K562 (cell line): Measurements from ENCODE around the gene TBC1D5. TPM values are rescaled to one million over a fixed set of nuclear protein-coding genes. Genes with fewer than 3 reads are reported as not detected.

Experiments
- ARID1B ChIP-seq: fragments of 450-650 bp; IDR thresholded peaks from 2 replicates; pipeline ENCODE4 v1.6.1; 2016; ENCODE audit warnings: antibody characterized with exemption, mild to moderate bottlenecking, inconsistent platforms
- ARID2 ChIP-seq: fragments of 450-650 bp; IDR thresholded peaks from 2 replicates; pipeline ENCODE4 v1.6.1; 2017; ENCODE audit warnings: antibody characterized with exemption, mild to moderate bottlenecking
- ATF1 ChIP-seq, 2 experiments: fragments of 450-650 bp in 1 of 2; IDR thresholded peaks; 2 replicates each; pipeline ENCODE4 v1.6.1; 2016; ENCODE audit warnings: missing compliant biosample characterization in 1 of 2, missing genetic modification characterization in 1 of 2
- CTCF ChIP-seq, 3 experiments: IDR thresholded peaks in 2 of 3; conservative IDR thresholded peaks in 1 of 3; 2 replicates each; pipeline ENCODE4 v1.5.1; 2011 to 2012; ENCODE audit warnings: low read length in 3 of 3, mild to moderate bottlenecking in 3 of 3, control low read depth in 2 of 3, improper control_type of control experiment in 1 of 3, inconsistent platforms in 1 of 3, low read depth in 1 of 3, mixed read lengths in 1 of 3, moderate library complexity in 1 of 3; ENCODE audit not compliant: insufficient read depth in 2 of 3
- DMBX1 ChIP-seq: fragments of 250-450 bp; sonication (Bioruptor Pico); IDR thresholded peaks from 2 replicates; pipeline ENCODE4 v1.8.0; 2022; ENCODE audit warnings: inconsistent platforms, mild to moderate bottlenecking, moderate library complexity, borderline replicate concordance
- EGR1 ChIP-seq: fragments of 450-650 bp; conservative IDR thresholded peaks from 2 replicates; pipeline ENCODE4 v1.6.1; 2017; ENCODE audit warnings: mild to moderate bottlenecking
- ETV6 ChIP-seq, 3 experiments: fragments of 150-350 bp in 1 of 3; sonication (generic) in 1 of 3; formaldehyde crosslinking in 1 of 3; IDR thresholded peaks; 2 replicates each; pipeline versions ENCODE4 v1.6.1 to v1.8.0; 2014 to 2022; ENCODE audit warnings: borderline replicate concordance in 2 of 3, low read depth in 2 of 3, antibody characterized with exemption in 1 of 3, low read length in 1 of 3, mild to moderate bottlenecking in 1 of 3, missing genetic modification reagents in 1 of 3
- GATAD2B ChIP-seq: fragments of 450-650 bp; IDR thresholded peaks from 2 replicates; pipeline ENCODE4 v1.6.1; 2017; ENCODE audit warnings: mild to moderate bottlenecking, borderline replicate concordance
- GMEB1 ChIP-seq: fragments of 250-450 bp; sonication (Bioruptor Pico); IDR thresholded peaks from 2 replicates; pipeline ENCODE4 v1.4.0; 2020; ENCODE audit warnings: mild to moderate bottlenecking
- HMGXB4 ChIP-seq: sonication (generic); formaldehyde crosslinking; IDR thresholded peaks from 2 replicates; pipeline ENCODE4 v1.8.1; 2023; ENCODE audit warnings: mild to moderate bottlenecking, missing genetic modification reagents
- POLR2A ChIP-seq: fragments of 450-650 bp; conservative IDR thresholded peaks from 2 replicates; pipeline ENCODE4 v1.6.1; 2016
- POLR2H ChIP-seq: IDR thresholded peaks from 2 replicates; pipeline ENCODE4 v1.6.1; 2016; ENCODE audit warnings: missing genetic modification characterization, low read depth, mild to moderate bottlenecking, control low read depth, missing compliant biosample characterization, moderate library complexity
- PRPF4 ChIP-seq: fragments of 200-400 bp; formaldehyde crosslinking; IDR thresholded peaks from one replicate; pipeline ENCODE4 v1.6.1; 2017; ENCODE audit warnings: low read length, low read depth, mild to moderate bottlenecking; ENCODE audit not compliant: insufficient read depth, poor library complexity, severe bottlenecking
- RBM34 ChIP-seq: fragments of 200-400 bp; formaldehyde crosslinking; IDR thresholded peaks from 2 replicates; pipeline ENCODE4 v1.6.1; 2018; ENCODE audit warnings: low read length, borderline replicate concordance; ENCODE audit not compliant: insufficient read depth
- SMAD3 ChIP-seq: fragments of 450-650 bp; formaldehyde crosslinking; conservative IDR thresholded peaks from 2 replicates; pipeline ENCODE4 v1.4.0; 2020; ENCODE audit warnings: mild to moderate bottlenecking
- SUPT5H ChIP-seq: fragments of 450-650 bp; IDR thresholded peaks from 2 replicates; pipeline ENCODE4 v1.6.1; 2016
- YY1 ChIP-seq, 3 experiments: IDR thresholded peaks; 2 replicates each; pipeline ENCODE4 v1.6.1; 2011; ENCODE audit warnings: low read length in 2 of 3, mild to moderate bottlenecking in 2 of 3, moderate library complexity in 2 of 3, borderline replicate concordance in 1 of 3, control low read depth in 1 of 3, low read depth in 1 of 3; ENCODE audit not compliant: insufficient read depth in 3 of 3, insufficient replicate concordance in 2 of 3, control insufficient read depth in 1 of 3, insufficient read length in 1 of 3; ENCODE audit errors: extremely low read depth in 1 of 3
- ZKSCAN1 ChIP-seq: fragments of 150-350 bp; IDR thresholded peaks from 2 replicates; pipeline ENCODE4 v1.6.1; 2016; ENCODE audit warnings: low read depth, low read length
- ZNF143 ChIP-seq: sonication (generic); formaldehyde crosslinking; IDR thresholded peaks from 2 replicates; pipeline ENCODE4 v1.9.0; 2022; ENCODE audit warnings: mild to moderate bottlenecking, missing genetic modification reagents
- ZNF324 ChIP-seq: fragments of 250-450 bp; sonication (Bioruptor Pico); IDR thresholded peaks from 2 replicates; pipeline ENCODE4 v1.4.0; 2020; ENCODE audit warnings: mild to moderate bottlenecking
- ZNF77 ChIP-seq: fragments of 250-450 bp; sonication (Bioruptor Pico); IDR thresholded peaks from 2 replicates; pipeline ENCODE4 v1.5.0; 2020
- polyA plus RNA-seq, 8 experiments: library from polyadenylated mRNA; depleted of rRNA in 4 of 8; stranded (reverse) in 5 of 8; unstranded in 3 of 8; fragments of >200 nt; fragmentation: Nextera tagmentation in 2 of 8; fragmentation: Illumina TruSeq in 1 of 8; extraction: Ambion mirVana in 2 of 8; extraction: Trizol in 1 of 8; gene quantifications; 2 replicates each; pipeline versions ENCODE4 v1.2.1 to v1.2.3, GENCODE V29; 2011 to 2014; ENCODE audit warnings: inconsistent platforms in 1 of 8, missing spikeins in 1 of 8
- total RNA-seq, 7 experiments: library from RNA; depleted of rRNA in 6 of 7; stranded (reverse); fragments of >200 nt in 6 of 7; fragmentation: Illumina TruSeq in 2 of 7; extraction: Trizol in 2 of 7; gene quantifications; 2 replicates each; pipeline versions ENCODE4 v1.2.1 to v1.2.3, GENCODE V29; 2011 to 2021; ENCODE audit warnings: low replicate concordance in 1 of 7

TBC1D5 gene
- total and polyA plus RNA-seq, 9 of the 15 experiments (the other 6 are each of a cell fraction or from before 2014, with no cell fraction given): 2.9 to 38.1 (median 25.6) TPM

DNA sequence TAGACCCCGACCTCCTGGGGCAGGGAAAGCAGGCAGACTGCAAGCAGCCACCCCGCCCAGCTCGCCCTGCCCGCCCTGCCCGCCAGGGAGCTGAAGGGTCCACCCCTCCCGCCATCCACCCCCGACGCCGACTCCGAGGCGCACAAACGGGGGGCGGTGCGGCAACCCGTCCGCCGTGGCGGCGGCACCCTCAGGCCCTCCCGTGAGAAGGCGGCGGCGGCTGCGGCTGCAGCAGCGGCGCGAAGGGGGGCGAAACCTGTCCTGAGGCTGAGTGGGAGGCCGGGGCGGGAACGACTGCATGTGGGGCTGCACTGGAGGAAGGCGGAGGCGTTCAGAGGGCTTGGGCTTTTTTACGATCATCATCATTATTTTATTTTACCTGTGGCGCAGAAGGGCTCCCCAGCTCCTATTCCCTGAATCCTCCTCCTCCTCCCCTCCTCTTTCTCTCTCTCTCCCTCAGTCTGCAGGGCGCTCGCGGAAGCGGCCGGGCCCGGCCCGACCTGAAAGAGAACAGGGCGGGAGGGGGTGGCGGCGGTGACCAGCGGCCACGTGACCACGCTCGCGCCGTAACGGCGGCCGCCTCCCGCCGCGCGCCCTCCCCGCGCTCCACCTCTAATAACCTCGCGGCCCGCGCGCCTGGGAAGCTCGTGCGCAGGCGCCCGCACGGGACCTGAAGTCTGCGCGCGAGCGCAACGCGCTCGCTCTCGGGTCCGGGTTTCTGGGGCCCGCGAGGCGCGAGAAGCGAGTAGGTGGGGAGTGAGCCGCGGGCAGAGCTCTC, at the start of gene TBC1D5 (continued):
- TF ChIP-seq HMGXB4 (CRISPR knock-in tag) (peak; percentile 34), SMAD3 (CRISPR knock-in tag) (0 out of 2 replicates have a peak, but pooled peaks have one; percentile 63), ZNF77 (CRISPR knock-in tag) (no peak), GATAD2B (0 out of 2 replicates have a peak, but pooled peaks have one; percentile 35), EGR1 (peak; percentile 93), SUPT5H (no peak; the same call in none of the 2 replicates), PRPF4 (peak; percentile 51), ETV6 (IDR thresholded peaks at IDR 0.05; ENCODE audit: borderline replicate concordance in 1 of 2, low read depth in 2 of 2, low read length in 1 of 2) (no peak), ETV6 (CRISPR knock-in tag; IDR thresholded peaks at IDR 0.05; ENCODE audit: borderline replicate concordance) (peak; percentile 49; the same call in 1 of the 2 replicates), ZNF324 (peak; percentile 8; the same call in 1 of the 2 replicates), ZKSCAN1 (peak; percentile 46; the same call in 1 of the 2 replicates), CTCF (IDR thresholded peaks at IDR 0.05 in 2 of 3, conservative IDR thresholded peaks at IDR 0.05 in 1 of 3; ENCODE audit: insufficient read depth in 2 of 3, low read depth in 1 of 3, low read length in 3 of 3) (0 out of 6 replicates have a peak, but pooled peaks of 1 of the 3 experiments have one; percentile 3), RBM34 (0 out of 2 replicates have a peak, but pooled peaks have one; percentile 58), ATF1 (CRISPR knock-in tag; IDR thresholded peaks at IDR 0.05) (no peak), ATF1 (tag; IDR thresholded peaks at IDR 0.05) (peak; percentile 89), DMBX1 (peak; percentile 49; the same call in 1 of the 2 replicates), ARID2 (no peak), ARID1B (peak; percentile 27; the same call in 1 of the 2 replicates), YY1 (IDR thresholded peaks at IDR 0.05; ENCODE audit: borderline replicate concordance in 1 of 3, control insufficient read depth in 1 of 3, extremely low read depth in 1 of 3, insufficient read depth in 3 of 3, insufficient read length in 1 of 3, insufficient replicate concordance in 2 of 3, low read depth in 1 of 3, low read length in 2 of 3) (peak in 2 of 3 experiments; percentile 50 to 81), ZNF143 (peak; percentile 35; the same call in 1 of the 2 replicates), GMEB1 (CRISPR knock-in tag) (peak; percentile 97), POLR2A (peak; percentile 92), POLR2H (tag) (peak; percentile 85)
